Measurements from ENCODE around the gene MYO15B.

- TF ChIP-seq CTCF (IDR thresholded peaks at IDR 0.05) (no peak), POLR2A (IDR thresholded peaks at IDR 0.05) (no peak)
Measured at GRCh38 chr17:75616521-75617122, 29.0 kb downstream of the MYO15B start.

All from uterus (tissue), 2 donors.